ENCODE results near the gene TBX3.

Gene TBX3

GRCh38 chr12:114673169-114673833 lies 10.7 kb downstream of the TBX3 start:
- Histone ChIP-seq H3K27ac (ENCODE audit: low read length) (no peak overlapping the region), H2AFZ (ENCODE audit: low read length) (no peak overlapping the region), H3K9me3 (replicated peaks; ENCODE audit: insufficient read depth, low read length) (no peaks in the 10 kb centered on the region), H3F3A (ENCODE audit: insufficient read depth, low read length) (no peaks in the 10 kb centered on the region), H3K4me3 (ENCODE audit: low read length) (no peak overlapping the region), H3K27me3 (replicated peaks; ENCODE audit: insufficient read depth, low read length) (peaks cover 14% of the 10 kb centered on the region), H3K4me1 (ENCODE audit: low read length) (no peaks in the 10 kb centered on the region), H4K20me1 (ENCODE audit: insufficient read depth, low read length) (no peaks in the 10 kb centered on the region), H3K36me3 (replicated peaks; ENCODE audit: insufficient read depth, low read length) (no peaks in the 10 kb centered on the region), H3K79me2 (ENCODE audit: low read length) (no peaks in the 10 kb centered on the region), H3K4me2 (ENCODE audit: low read depth, low read length) (no peak overlapping the region), H3K9ac (ENCODE audit: low read length) (no peak overlapping the region), H3K9me2 (replicated peaks; ENCODE audit: insufficient read depth, low read length) (no peaks in the 10 kb centered on the region)
- no peak for DNase-seq
- TF ChIP-seq CTCF (IDR thresholded peaks at IDR 0.05; ENCODE audit: low read length) (no peak), EZH2 (optimal IDR thresholded peaks at IDR 0.05; ENCODE audit: low read depth, low read length) (no peak)

- H3K4me3 ChIP-seq (ENCODE audit: low read length): no peak overlapping the region
- peaks cover 16% of the 10 kb centered on the region for H3K27me3 ChIP-seq (replicated peaks; ENCODE audit: insufficient read depth, low read length)
- H3K4me2 ChIP-seq (ENCODE audit: low read depth, low read length): no peak overlapping the region
- no peaks in the 10 kb centered on the region for H3K36me3 ChIP-seq (replicated peaks; ENCODE audit: insufficient read depth, low read length)
- no peak overlapping the region for H3K27ac ChIP-seq (ENCODE audit: low read length)
- no peaks in the 10 kb centered on the region for H3K4me1 ChIP-seq (ENCODE audit: low read length)
- no peaks in the 10 kb centered on the region for H3F3A ChIP-seq (ENCODE audit: insufficient read depth, low read length)
- no peak for DNase-seq
- no peaks in the 10 kb centered on the region for H4K20me1 ChIP-seq (ENCODE audit: insufficient read depth, low read length)
- H3K9ac ChIP-seq (ENCODE audit: low read length): no peak overlapping the region
- TF ChIP-seq EZH2 (optimal IDR thresholded peaks at IDR 0.05; ENCODE audit: low read depth, low read length): no peak
- TF ChIP-seq EZH2phosphoT487 (IDR thresholded peaks at IDR 0.05; ENCODE audit: low read length): no peak
- TF ChIP-seq CTCF (IDR thresholded peaks at IDR 0.05; ENCODE audit: low read length): no peak
- no peak overlapping the region for H2AFZ ChIP-seq (ENCODE audit: low read length)
- H3K79me2 ChIP-seq (ENCODE audit: low read length): no peaks in the 10 kb centered on the region
- H3K9me3 ChIP-seq (replicated peaks; ENCODE audit: insufficient read depth, low read length): no peaks in the 10 kb centered on the region
- H3K9me2 ChIP-seq (replicated peaks; ENCODE audit: insufficient read depth, low read length): no peaks in the 10 kb centered on the region
Measured at GRCh38 chr12:114672817-114673168, 11.2 kb downstream of the TBX3 start.

GRCh38 chr12:114671443-114672411 lies 12.2 kb downstream of the TBX3 start:
- Histone ChIP-seq H3K79me2 (ENCODE audit: low read length) (no peaks in the 10 kb centered on the region), H3K4me3 (ENCODE audit: low read length) (no peak overlapping the region), H3K9ac (ENCODE audit: low read length) (no peak overlapping the region), H3K9me3 (replicated peaks; ENCODE audit: insufficient read depth, low read length) (no peaks in the 10 kb centered on the region), H3F3A (ENCODE audit: insufficient read depth, low read length) (no peaks in the 10 kb centered on the region), H3K9me2 (replicated peaks; ENCODE audit: insufficient read depth, low read length) (no peaks in the 10 kb centered on the region), H3K27me3 (replicated peaks; ENCODE audit: insufficient read depth, low read length) (peaks cover 24% of the 10 kb centered on the region), H2AFZ (ENCODE audit: low read length) (no peak overlapping the region), H3K36me3 (replicated peaks; ENCODE audit: insufficient read depth, low read length) (no peaks in the 10 kb centered on the region), H3K4me2 (ENCODE audit: low read depth, low read length) (no peak overlapping the region), H3K4me1 (ENCODE audit: low read length) (no peaks in the 10 kb centered on the region), H4K20me1 (ENCODE audit: insufficient read depth, low read length) (no peaks in the 10 kb centered on the region), H3K27ac (ENCODE audit: low read length) (no peak overlapping the region)
- DNase-seq: no peak
- TF ChIP-seq EZH2phosphoT487 (IDR thresholded peaks at IDR 0.05; ENCODE audit: low read length) (no peak), EZH2 (optimal IDR thresholded peaks at IDR 0.05; ENCODE audit: low read depth, low read length) (no peak), CTCF (IDR thresholded peaks at IDR 0.05; ENCODE audit: low read length) (no peak)

All from MM.1S (cell line).